ENCODE data around the gene MEN1.

MEN1 gene

DNA sequence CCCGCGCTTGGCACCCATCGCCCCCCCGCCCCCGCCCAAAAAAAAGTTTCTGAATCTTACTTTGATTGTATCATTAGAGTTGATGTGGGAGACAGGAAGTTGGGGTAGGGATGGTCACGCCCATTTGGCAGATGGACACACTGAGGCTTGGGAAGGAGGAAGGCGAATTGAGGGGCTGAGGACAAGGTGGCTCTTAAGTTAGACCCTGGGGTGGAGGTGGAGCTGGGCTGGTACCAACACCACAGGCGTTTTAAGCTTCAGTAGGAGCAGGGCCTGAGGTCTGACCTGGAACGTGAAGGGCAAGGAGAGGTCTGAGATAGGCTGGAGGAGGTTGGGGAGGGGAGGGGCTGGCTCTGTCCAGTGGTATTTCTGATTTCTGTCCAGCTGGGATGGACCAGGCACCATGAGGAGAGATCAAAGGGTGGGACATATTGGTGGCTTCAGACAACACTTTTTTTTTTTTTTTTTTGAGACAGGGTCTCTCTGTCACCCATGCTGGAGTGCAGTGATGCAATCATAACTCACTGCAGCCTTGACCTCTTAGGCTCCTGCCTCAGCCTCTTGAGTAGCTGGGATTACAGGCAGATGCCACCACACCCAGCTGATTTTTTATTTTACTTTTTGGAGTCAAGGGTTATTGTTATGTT, 34.9 kb upstream of the MEN1 start:
- Histone ChIP-seq H4K20me1 (ENCODE audit: insufficient read depth) (no peaks in the 10 kb centered on the region), H2AFZ (ENCODE audit: low read depth) (peak overlapping the region; percentile 52; the same call in 1 of the 2 replicates), H3K79me2 (ENCODE audit: insufficient read depth, low read depth) (no peaks in the 10 kb centered on the region), H3K4me1 (ENCODE audit: low read depth, poor library complexity, severe bottlenecking) (peaks cover 36% of the 10 kb centered on the region), H3K27me3 (ENCODE audit: insufficient read depth, low read depth) (no peaks in the 10 kb centered on the region), H3K36me3 (ENCODE audit: insufficient read depth) (no peaks in the 10 kb centered on the region), H3K4me2 (peak overlapping the region; percentile 42; the same call in 1 of the 2 replicates), H3K27ac (no peak overlapping the region), H3K4me3 (IDR thresholded peaks at IDR 0.05; ENCODE audit: insufficient read depth, low read depth, low read length) (no peak overlapping the region), H3K9ac (no peak overlapping the region)
- TF ChIP-seq, protein P1, sequence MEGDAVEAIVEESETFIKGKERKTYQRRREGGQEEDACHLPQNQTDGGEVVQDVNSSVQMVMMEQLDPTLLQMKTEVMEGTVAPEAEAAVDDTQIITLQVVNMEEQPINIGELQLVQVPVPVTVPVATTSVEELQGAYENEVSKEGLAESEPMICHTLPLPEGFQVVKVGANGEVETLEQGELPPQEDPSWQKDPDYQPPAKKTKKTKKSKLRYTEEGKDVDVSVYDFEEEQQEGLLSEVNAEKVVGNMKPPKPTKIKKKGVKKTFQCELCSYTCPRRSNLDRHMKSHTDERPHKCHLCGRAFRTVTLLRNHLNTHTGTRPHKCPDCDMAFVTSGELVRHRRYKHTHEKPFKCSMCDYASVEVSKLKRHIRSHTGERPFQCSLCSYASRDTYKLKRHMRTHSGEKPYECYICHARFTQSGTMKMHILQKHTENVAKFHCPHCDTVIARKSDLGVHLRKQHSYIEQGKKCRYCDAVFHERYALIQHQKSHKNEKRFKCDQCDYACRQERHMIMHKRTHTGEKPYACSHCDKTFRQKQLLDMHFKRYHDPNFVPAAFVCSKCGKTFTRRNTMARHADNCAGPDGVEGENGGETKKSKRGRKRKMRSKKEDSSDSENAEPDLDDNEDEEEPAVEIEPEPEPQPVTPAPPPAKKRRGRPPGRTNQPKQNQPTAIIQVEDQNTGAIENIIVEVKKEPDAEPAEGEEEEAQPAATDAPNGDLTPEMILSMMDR (conservative IDR thresholded peaks at IDR 0.05; ENCODE audit: low read depth, low read length) = no peak

DNA sequence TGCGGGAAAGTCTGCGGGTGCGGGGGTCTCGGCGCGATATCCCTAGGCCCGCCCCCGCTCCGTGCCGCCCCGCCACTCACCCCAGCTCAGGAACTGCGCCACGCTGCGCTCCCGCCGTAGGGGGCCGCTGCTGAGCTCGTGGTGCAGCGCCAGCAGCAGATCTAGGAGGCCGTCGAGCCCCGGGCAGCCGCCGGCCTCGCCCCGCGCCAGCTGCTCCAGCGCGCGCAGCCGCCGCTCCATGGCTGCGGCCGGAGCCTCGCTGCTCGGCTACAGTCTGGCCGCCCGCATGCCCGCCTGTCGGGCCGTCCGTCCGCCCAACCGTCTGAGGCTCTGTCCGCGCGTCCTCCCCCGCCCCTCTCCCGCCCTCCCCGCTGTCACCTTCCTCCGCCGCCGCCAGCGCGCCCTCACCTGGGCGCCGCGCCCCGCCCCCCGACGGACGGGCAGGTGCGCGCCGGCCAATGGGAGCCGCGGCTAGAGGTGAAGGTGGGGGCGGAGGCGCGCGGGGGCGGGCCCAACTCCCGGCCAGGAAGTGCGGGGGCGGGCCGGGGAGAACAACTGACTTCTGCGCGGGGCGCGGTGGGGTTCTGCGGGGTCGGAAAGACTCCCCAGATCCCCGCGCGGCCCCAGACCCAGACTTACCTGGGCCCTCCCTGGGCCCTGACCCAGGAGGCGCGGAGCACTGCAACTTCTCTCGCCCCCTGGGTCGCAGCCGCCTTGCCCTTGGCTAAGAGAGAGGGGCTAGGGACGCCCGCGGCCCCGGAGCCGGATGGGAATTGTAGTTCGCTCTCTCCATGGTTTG, 34.2 kb upstream of the MEN1 start, which contains the start of gene CDC42BPG:
Gene CDC42BPG, minus strand, starts transcription at position 324 of the 799 bp plus-strand sequence. Its CDS starts 84 bp downstream, at position 240.
- no peaks in the 10 kb centered on the region for H3K79me2 ChIP-seq (ENCODE audit: insufficient read depth, low read depth)
- H2AFZ ChIP-seq (ENCODE audit: low read depth) = peak within 1 kb of the TSS; percentile 52; the same call in 1 of the 2 replicates
- H4K20me1 ChIP-seq (ENCODE audit: insufficient read depth) = no peaks in the 10 kb centered on the region
- no peak within 1 kb of the TSS for H3K4me3 ChIP-seq (IDR thresholded peaks at IDR 0.05; ENCODE audit: insufficient read depth, low read depth, low read length)
- no peak within 1 kb of the TSS for H3K27ac ChIP-seq
- no peaks in the 10 kb centered on the region for H3K36me3 ChIP-seq (ENCODE audit: insufficient read depth)
- H3K27me3 ChIP-seq (ENCODE audit: insufficient read depth, low read depth) = no peaks in the 10 kb centered on the region
- TF ChIP-seq, protein P1 (conservative IDR thresholded peaks at IDR 0.05; ENCODE audit: low read depth, low read length) = peak; percentile 57
- no peak within 1 kb of the TSS; the same call in 1 of the 2 replicates for H3K9ac ChIP-seq
- peak within 1 kb of the TSS; percentile 42 for H3K4me2 ChIP-seq
- peaks cover 28% of the 10 kb centered on the region for H3K4me1 ChIP-seq (ENCODE audit: low read depth, poor library complexity, severe bottlenecking)

DNA sequence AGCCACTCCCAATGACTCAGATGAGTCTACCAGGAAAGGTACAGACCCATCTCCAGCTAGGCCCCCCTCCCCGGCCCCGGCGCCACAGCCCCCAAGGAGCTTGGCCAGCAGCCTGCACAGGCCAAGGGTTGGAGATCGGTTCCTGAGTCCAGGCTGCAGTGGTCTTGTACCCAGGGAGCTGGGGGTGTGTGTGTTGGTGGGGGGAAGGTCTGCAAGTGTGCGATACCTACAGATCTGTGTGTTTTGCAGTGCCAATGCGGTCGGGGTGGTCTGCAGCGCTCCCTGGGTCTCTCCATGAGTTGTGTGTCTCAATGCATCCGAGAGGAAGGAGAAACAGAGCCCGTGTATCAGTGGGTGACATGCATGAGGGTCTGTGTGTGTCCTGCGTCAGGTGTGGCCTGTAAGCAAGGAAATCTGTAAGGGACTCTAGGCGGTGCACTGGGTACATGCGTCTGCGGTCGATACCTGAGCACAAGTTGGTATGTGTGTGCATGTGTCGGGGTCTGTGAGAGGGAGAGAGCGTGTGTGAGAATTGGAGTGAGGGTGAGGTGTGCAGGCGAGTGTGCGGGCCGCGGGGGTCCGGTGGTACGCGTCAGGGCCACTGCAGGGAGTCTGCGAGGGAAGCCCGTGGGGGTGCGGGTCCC, 33.5 kb upstream of the MEN1 start:
- H3K9ac ChIP-seq = no peak overlapping the region; the same call in 1 of the 2 replicates
- TF ChIP-seq, protein P1 (conservative IDR thresholded peaks at IDR 0.05; ENCODE audit: low read depth, low read length) = no peak; the same call in none of the 2 replicates
- H3K4me1 ChIP-seq (ENCODE audit: low read depth, poor library complexity, severe bottlenecking) = peaks cover 21% of the 10 kb centered on the region

DNA sequence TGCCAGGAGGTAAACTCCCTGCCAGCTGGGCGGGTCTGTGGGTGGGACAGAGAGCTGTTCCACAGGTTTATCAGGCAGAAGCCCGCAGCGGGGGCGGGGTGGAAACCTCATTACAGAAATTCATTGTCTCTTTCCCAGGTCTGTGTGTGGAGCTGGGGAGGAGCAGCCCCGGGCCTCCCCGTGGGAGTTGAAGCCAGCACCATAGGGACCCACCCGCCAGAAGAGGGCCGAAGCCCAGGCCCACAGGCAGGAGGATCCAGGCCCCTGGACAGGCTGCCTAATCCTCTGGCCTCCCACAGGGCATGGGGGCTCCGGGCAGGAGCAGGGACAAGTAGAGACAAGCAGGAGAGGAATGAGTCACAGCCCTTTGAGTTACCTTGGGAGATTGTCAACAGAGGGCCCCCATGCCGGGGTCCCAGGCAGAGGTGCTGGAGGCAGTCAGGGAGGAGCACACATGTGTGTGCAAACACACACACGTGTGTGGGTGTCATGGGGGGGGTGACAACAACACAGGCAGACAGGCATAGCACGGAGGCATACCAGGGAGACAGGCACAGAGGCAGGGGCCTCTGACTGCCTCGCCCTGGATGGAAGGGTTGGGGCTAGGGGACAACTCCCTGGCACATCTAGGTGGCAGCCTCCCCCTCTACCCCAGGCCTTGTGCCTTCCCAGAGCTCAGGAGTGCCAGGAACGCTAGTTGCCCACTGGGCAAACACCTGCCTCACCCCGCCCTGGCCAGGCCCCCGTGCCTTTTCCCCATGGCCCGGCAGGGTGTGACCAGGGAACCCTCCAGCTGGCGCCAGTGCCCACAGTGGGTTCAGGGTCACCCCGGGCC, 32.7 kb upstream of the MEN1 start:
- no peak overlapping the region for H3K4me3 ChIP-seq (IDR thresholded peaks at IDR 0.05; ENCODE audit: insufficient read depth, low read depth, low read length)
- no peak overlapping the region for H3K27ac ChIP-seq
- H4K20me1 ChIP-seq (ENCODE audit: insufficient read depth) = no peaks in the 10 kb centered on the region
- H3K4me1 ChIP-seq (ENCODE audit: low read depth, poor library complexity, severe bottlenecking) = peaks cover 14% of the 10 kb centered on the region
- H2AFZ ChIP-seq (ENCODE audit: low read depth) = no peak overlapping the region
- no peaks in the 10 kb centered on the region for H3K79me2 ChIP-seq (ENCODE audit: insufficient read depth, low read depth)
- TF ChIP-seq, protein P1 (conservative IDR thresholded peaks at IDR 0.05; ENCODE audit: low read depth, low read length) = no peak
- no peak overlapping the region for H3K4me2 ChIP-seq
- no peaks in the 10 kb centered on the region for H3K36me3 ChIP-seq (ENCODE audit: insufficient read depth)
- H3K9ac ChIP-seq = no peak overlapping the region
- no peaks in the 10 kb centered on the region for H3K27me3 ChIP-seq (ENCODE audit: insufficient read depth, low read depth)

More for the DNA sequence above, 33.5 kb upstream of the MEN1 start:
- Histone ChIP-seq H4K20me1 (ENCODE audit: insufficient read depth) (no peaks in the 10 kb centered on the region), H3K27ac (no peak overlapping the region), H3K4me2 (peak overlapping the region; percentile 42; the same call in 1 of the 2 replicates), H2AFZ (ENCODE audit: low read depth) (peak overlapping the region; percentile 52; the same call in 1 of the 2 replicates), H3K27me3 (ENCODE audit: insufficient read depth, low read depth) (no peaks in the 10 kb centered on the region), H3K79me2 (ENCODE audit: insufficient read depth, low read depth) (no peaks in the 10 kb centered on the region), H3K36me3 (ENCODE audit: insufficient read depth) (no peaks in the 10 kb centered on the region), H3K4me3 (IDR thresholded peaks at IDR 0.05; ENCODE audit: insufficient read depth, low read depth, low read length) (no peak overlapping the region)
